HCT116 (cell line): ENCODE measurements around the gene LMOD3. TPM values are rescaled to one million over a fixed set of nuclear protein-coding genes. Genes with fewer than 3 reads are reported as not detected.

Experiments used
- ATAC-seq: fragments of 200-7000 bp; cut with Tn5 transposase; 2 replicates; pipeline ENCODE4 v1.9.1; 2020; ENCODE audit warnings: mild to moderate bottlenecking, moderate library complexity
- BruUV-seq: library from RNA; stranded (reverse); fragments of 400-500 nt; replicated peaks from 2 replicates; lab custom pipeline; 2021; lab: Mats Ljungman, UMichigan
- CTCF ChIA-PET: fragments of 300-600 bp; sonication (Branson Sonifier 250); formaldehyde crosslinking; loops from one replicate; lab custom pipeline; 2021; ENCODE audit warnings: antibody characterized with exemption; lab: Charles Lee
- POLR2A ChIA-PET: fragments of 300-600, 350-600 bp; sonication (Branson Sonifier 250); formaldehyde crosslinking; loops from one replicate; lab custom pipeline; 2021; ENCODE audit warnings: antibody characterized with exemption; lab: Charles Lee
- RAD21 ChIA-PET, 2 experiments: fragments of 300-600 bp; sonication (Branson Sonifier 250); formaldehyde crosslinking; loops; one replicate each; lab custom pipeline; 2023; ENCODE audit warnings: low total read pairs in 2 of 2; ENCODE audit not compliant: uncharacterized antibody in 2 of 2, unreplicated experiment in 2 of 2, low non-redundant PET in 1 of 2; lab: Charles Lee
- DNase-seq: peaks from one replicate; pipeline ENCODE4 v3.0.0-alpha.2; 2010; ENCODE audit warnings: low read depth, low spot score
- H2AFZ ChIP-seq: fragments of 200-600 bp; shearing (Covaris generic), sonication (generic); 2 replicates; pipeline ENCODE4 v1.6.1; 2017; ENCODE audit warnings: low read depth, mixed run types, mixed read lengths, antibody characterized with exemption, low read length; ENCODE audit not compliant: poor library complexity, severe bottlenecking
- H3K27ac ChIP-seq: 2 replicates; pipeline ENCODE4 v1.5.1; 2012; ENCODE audit warnings: low read depth, low read length
- H3K27me3 ChIP-seq: fragments of 200-600 bp; sonication (generic); 2 replicates; pipeline ENCODE4 v1.6.1; 2016; ENCODE audit warnings: mixed run types, low read length, mixed read lengths; ENCODE audit not compliant: insufficient read depth
- H3K36me3 ChIP-seq, 2 experiments: fragments of 200-500 bp in 1 of 2; fragments of 200-600 bp in 1 of 2; sonication (Bioruptor generic) in 1 of 2; sonication (generic) in 1 of 2; 2 replicates each; pipeline versions ENCODE4 v1.5.1 to v1.6.1; 2014 to 2016; ENCODE audit warnings: low read length in 2 of 2, inconsistent platforms in 1 of 2, mixed read lengths in 1 of 2, mixed run types in 1 of 2; ENCODE audit not compliant: insufficient read depth in 2 of 2, control insufficient read depth in 1 of 2
- H3K4me1 ChIP-seq, 2 experiments: fragments of 200-600 bp in 1 of 2; sonication (generic) in 1 of 2; 2 replicates each; pipeline versions ENCODE4 v1.5.1 to v1.6.1; 2012 to 2017; ENCODE audit warnings: low read length in 2 of 2, inconsistent platforms in 1 of 2, mild to moderate bottlenecking in 1 of 2, mixed read lengths in 1 of 2, mixed run types in 1 of 2, moderate library complexity in 1 of 2; ENCODE audit not compliant: insufficient read depth in 2 of 2, control insufficient read depth in 1 of 2
- H3K4me2 ChIP-seq: fragments of 200-600 bp; sonication (generic); 2 replicates; pipeline ENCODE4 v1.6.1; 2017; ENCODE audit warnings: mixed run types, low read length, mixed read lengths
- H3K4me3 ChIP-seq, 2 experiments: fragments of 200-600 bp in 1 of 2; sonication (generic) in 1 of 2; replicated peaks in 1 of 2; 2 replicates each; pipeline ENCODE4 v1.5.1; 2011 to 2016; ENCODE audit warnings: low read length in 2 of 2, control low read depth in 1 of 2, low read depth in 1 of 2, mild to moderate bottlenecking in 1 of 2, mixed read lengths in 1 of 2, mixed run types in 1 of 2
- H3K79me2 ChIP-seq: fragments of 200-600 bp; sonication (generic); 2 replicates; pipeline ENCODE4 v1.6.1; 2017; ENCODE audit warnings: mild to moderate bottlenecking, mixed run types, low read length, moderate library complexity, mixed read lengths; ENCODE audit not compliant: insufficient read depth
- H3K9ac ChIP-seq: fragments of 200-600 bp; sonication (generic); 2 replicates; pipeline ENCODE4 v1.6.1; 2016; ENCODE audit warnings: low read length, mixed read lengths
- H3K9me2 ChIP-seq: fragments of 200-600 bp; sonication (generic), shearing (Covaris generic); 2 replicates; pipeline ENCODE4 v1.6.1; 2017; ENCODE audit warnings: mixed run types, mild to moderate bottlenecking, moderate library complexity; ENCODE audit not compliant: insufficient read depth
- H3K9me3 ChIP-seq, 2 experiments: fragments of 200-500 bp in 1 of 2; fragments of 200-600 bp in 1 of 2; sonication (Bioruptor generic) in 1 of 2; sonication (generic) in 1 of 2; 2 replicates each; pipeline ENCODE4 v1.6.1; 2014 to 2017; ENCODE audit warnings: low read length in 2 of 2, mixed read lengths in 2 of 2, inconsistent platforms in 1 of 2, low read depth in 1 of 2, mild to moderate bottlenecking in 1 of 2, mixed run types in 1 of 2, moderate library complexity in 1 of 2; ENCODE audit not compliant: control insufficient read depth in 1 of 2, insufficient read depth in 1 of 2
- H4K20me1 ChIP-seq: fragments of 200-600 bp; sonication (generic), shearing (Covaris generic); 2 replicates; pipeline ENCODE4 v1.6.1; 2017; ENCODE audit warnings: mixed run types, mild to moderate bottlenecking, moderate library complexity; ENCODE audit not compliant: insufficient read depth
- CBX3 ChIP-seq: IDR thresholded peaks from 2 replicates; pipeline ENCODE4 v1.6.1; 2012; ENCODE audit warnings: low read depth
- CEBPB ChIP-seq: IDR thresholded peaks from 2 replicates; pipeline ENCODE4 v1.6.1; 2012; ENCODE audit warnings: low read depth
- EGR1 ChIP-seq: IDR thresholded peaks from 2 replicates; pipeline ENCODE4 v1.6.1; 2012; ENCODE audit warnings: low read depth
- ELF1 ChIP-seq: IDR thresholded peaks from 2 replicates; pipeline ENCODE4 v1.6.1; 2012; ENCODE audit warnings: low read depth, borderline replicate concordance
- EZH2phosphoT487 ChIP-seq: fragments of 200-600 bp; IDR thresholded peaks from 2 replicates; pipeline ENCODE4 v1.6.1; 2018; ENCODE audit warnings: antibody characterized with exemption, borderline replicate concordance
- POLR2A ChIP-seq: IDR thresholded peaks from 2 replicates; pipeline ENCODE4 v1.7.0; 2011; ENCODE audit warnings: borderline replicate concordance; ENCODE audit not compliant: insufficient read depth, insufficient read length; ENCODE audit errors: extremely low read depth
- POLR2AphosphoS5 ChIP-seq: IDR thresholded peaks from 2 replicates; pipeline ENCODE4 v1.6.1; 2011; ENCODE audit warnings: mild to moderate bottlenecking, low read depth, low read length, moderate library complexity
- SIN3A ChIP-seq: IDR thresholded peaks from 2 replicates; pipeline ENCODE4 v1.6.1; 2012; ENCODE audit warnings: low read depth
- SRF ChIP-seq: IDR thresholded peaks from 2 replicates; pipeline ENCODE4 v1.6.1; 2012; ENCODE audit warnings: low read depth
- TCF7L2 ChIP-seq: IDR thresholded peaks from 2 replicates; pipeline ENCODE4 v1.7.0; 2011; ENCODE audit warnings: borderline replicate concordance, inconsistent platforms; ENCODE audit not compliant: insufficient read depth, insufficient read length; ENCODE audit errors: extremely low read depth
- ZNF274 ChIP-seq: fragments of 200-500 bp; sonication (Bioruptor generic); IDR thresholded peaks from 2 replicates; pipeline ENCODE4 v1.6.1; 2014; ENCODE audit warnings: mild to moderate bottlenecking, low read depth, low read length, inconsistent platforms
- intact Hi-C: fragments of 100-400 bp; cut with micrococcal nuclease; formaldehyde crosslinking; loops from 2 replicates; pipeline ENCODE4 v1.10.0; 2022
- total RNA-seq: library from RNA; stranded (reverse); gene quantifications from one replicate; pipeline ENCODE4 v1.2.1, GENCODE V29; 2021; ENCODE audit not compliant: unreplicated experiment
- TF ChIP-seq, protein P1 (sequence below): IDR thresholded peaks from 2 replicates; pipeline ENCODE4 v1.6.1; 2012
- TF ChIP-seq, protein P2 (sequence below), 3 experiments: fragments of 200-600 bp in 1 of 3; sonication (generic) in 1 of 3; IDR thresholded peaks in 2 of 3; conservative IDR thresholded peaks in 1 of 3; 2 replicates each; pipeline ENCODE4 v1.5.1; 2012 to 2017; ENCODE audit warnings: low read depth in 2 of 3, low read length in 2 of 3, antibody characterized with exemption in 1 of 3, borderline replicate concordance in 1 of 3, control low read depth in 1 of 3, mild to moderate bottlenecking in 1 of 3, mixed read lengths in 1 of 3, mixed run types in 1 of 3, moderate library complexity in 1 of 3; ENCODE audit not compliant: insufficient read depth in 1 of 3
- TF ChIP-seq, protein P3 (sequence below): IDR thresholded peaks from 2 replicates; pipeline ENCODE4 v1.6.1; 2011; ENCODE audit warnings: mild to moderate bottlenecking, low read length, moderate library complexity; ENCODE audit not compliant: insufficient replicate concordance; ENCODE audit errors: extremely low read depth

The LMOD3 gene
- total RNA-seq, 1 experiment from 2014 or later: not detected

DNA sequence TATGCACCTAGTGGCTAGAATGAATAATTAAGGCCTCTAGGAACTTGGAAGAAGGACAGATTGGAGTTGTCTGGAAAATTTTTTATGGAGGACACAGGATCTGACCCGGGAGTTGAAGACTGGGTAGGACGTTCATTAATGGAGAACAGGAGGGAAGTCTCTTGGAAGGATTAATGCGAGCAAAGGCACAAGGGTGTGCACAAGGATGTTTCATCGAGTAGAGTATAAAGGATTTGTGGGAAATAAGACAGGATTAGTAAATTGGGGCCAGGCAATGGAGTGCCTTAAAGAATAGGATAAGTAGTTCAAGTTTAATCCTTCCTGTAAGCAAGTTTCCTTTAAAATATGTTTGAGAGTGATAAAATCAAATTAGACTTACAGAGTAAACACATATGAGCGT is 14.6 kb downstream of the LMOD3 start (continued):
- no peak for TF ChIP-seq EZH2phosphoT487
- no peak for TF ChIP-seq ZNF274
- TF ChIP-seq CEBPB: no peak
- TF ChIP-seq, protein P1, sequence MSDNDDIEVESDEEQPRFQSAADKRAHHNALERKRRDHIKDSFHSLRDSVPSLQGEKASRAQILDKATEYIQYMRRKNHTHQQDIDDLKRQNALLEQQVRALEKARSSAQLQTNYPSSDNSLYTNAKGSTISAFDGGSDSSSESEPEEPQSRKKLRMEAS: no peak
- no peak for TF ChIP-seq SIN3A
- TF ChIP-seq POLR2AphosphoS5: no peak
- TF ChIP-seq CBX3: no peak
- no peak for TF ChIP-seq POLR2A
- TF ChIP-seq, all 23 proteins: peak for 0

DNA sequence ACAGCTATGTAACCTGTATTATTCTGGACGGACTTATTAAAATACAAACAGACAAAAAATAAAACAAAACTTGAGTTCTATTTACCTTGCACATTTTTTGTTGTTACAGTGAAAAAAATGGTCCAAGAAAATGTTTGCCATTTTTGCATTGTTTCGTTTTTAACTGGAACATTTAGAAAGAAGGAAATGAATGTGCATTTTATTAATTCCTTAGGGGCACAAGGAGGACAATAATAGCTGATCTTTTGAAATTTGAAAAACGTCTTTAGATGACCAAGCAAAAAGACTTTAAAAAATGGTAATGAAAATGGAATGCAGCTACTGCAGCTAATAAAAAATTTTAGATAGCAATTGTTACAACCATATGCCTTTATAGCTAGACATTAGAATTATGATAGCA is 17.1 kb downstream of the LMOD3 start:
- Histone ChIP-seq H4K20me1 (no peaks in the 10 kb centered on the region), H3K27me3 (no peaks in the 10 kb centered on the region), H3K9me2 (no peaks in the 10 kb centered on the region), H3K27ac (no peak overlapping the region), H3K79me2 (no peaks in the 10 kb centered on the region), H2AFZ (no peak overlapping the region), H3K4me3 (no peak overlapping the region), H3K4me1 (no peaks in the 10 kb centered on the region), H3K4me2 (no peak overlapping the region), H3K36me3 (no peaks in the 10 kb centered on the region; a peak in 2 of 4 replicates), H3K9ac (no peak overlapping the region), H3K9me3 (no peaks in the 10 kb centered on the region)
- ATAC-seq (no peak), DNase-seq (no peak)
- TF ChIP-seq TCF7L2 (no peak), ELF1 (no peak), EGR1 (no peak), SRF (no peak), CBX3 (no peak)
- TF ChIP-seq, protein P2, sequence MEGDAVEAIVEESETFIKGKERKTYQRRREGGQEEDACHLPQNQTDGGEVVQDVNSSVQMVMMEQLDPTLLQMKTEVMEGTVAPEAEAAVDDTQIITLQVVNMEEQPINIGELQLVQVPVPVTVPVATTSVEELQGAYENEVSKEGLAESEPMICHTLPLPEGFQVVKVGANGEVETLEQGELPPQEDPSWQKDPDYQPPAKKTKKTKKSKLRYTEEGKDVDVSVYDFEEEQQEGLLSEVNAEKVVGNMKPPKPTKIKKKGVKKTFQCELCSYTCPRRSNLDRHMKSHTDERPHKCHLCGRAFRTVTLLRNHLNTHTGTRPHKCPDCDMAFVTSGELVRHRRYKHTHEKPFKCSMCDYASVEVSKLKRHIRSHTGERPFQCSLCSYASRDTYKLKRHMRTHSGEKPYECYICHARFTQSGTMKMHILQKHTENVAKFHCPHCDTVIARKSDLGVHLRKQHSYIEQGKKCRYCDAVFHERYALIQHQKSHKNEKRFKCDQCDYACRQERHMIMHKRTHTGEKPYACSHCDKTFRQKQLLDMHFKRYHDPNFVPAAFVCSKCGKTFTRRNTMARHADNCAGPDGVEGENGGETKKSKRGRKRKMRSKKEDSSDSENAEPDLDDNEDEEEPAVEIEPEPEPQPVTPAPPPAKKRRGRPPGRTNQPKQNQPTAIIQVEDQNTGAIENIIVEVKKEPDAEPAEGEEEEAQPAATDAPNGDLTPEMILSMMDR (IDR thresholded peaks at IDR 0.05 in 2 of 3, conservative IDR thresholded peaks at IDR 0.05 in 1 of 3; ENCODE audit: borderline replicate concordance in 1 of 3, insufficient read depth in 1 of 3, low read depth in 2 of 3, low read length in 2 of 3): no peak
- TF ChIP-seq, protein P3, sequence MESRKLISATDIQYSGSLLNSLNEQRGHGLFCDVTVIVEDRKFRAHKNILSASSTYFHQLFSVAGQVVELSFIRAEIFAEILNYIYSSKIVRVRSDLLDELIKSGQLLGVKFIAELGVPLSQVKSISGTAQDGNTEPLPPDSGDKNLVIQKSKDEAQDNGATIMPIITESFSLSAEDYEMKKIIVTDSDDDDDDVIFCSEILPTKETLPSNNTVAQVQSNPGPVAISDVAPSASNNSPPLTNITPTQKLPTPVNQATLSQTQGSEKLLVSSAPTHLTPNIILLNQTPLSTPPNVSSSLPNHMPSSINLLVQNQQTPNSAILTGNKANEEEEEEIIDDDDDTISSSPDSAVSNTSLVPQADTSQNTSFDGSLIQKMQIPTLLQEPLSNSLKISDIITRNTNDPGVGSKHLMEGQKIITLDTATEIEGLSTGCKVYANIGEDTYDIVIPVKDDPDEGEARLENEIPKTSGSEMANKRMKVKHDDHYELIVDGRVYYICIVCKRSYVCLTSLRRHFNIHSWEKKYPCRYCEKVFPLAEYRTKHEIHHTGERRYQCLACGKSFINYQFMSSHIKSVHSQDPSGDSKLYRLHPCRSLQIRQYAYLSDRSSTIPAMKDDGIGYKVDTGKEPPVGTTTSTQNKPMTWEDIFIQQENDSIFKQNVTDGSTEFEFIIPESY: no peak
- RAD21 ChIA-PET: no interaction called here
- CTCF ChIA-PET: no interaction called here
- intact Hi-C loops: no loop called here
- BruUV-seq: no TSS peak
- POLR2A ChIA-PET: no interaction called here
